ENCODE measurements around the gene FGF2. TPM values are rescaled to one million over a fixed set of nuclear protein-coding genes. Genes with fewer than 3 reads are reported as not detected.
"Not testable (repeated sequence)": the region's sequence is repeated elsewhere in the genome, so short reads cannot be mapped to it uniquely, and the experiment has no call there.

FGF2 gene
- total RNA-seq, 4 donors from 2014 or later, result 32.5 to 54.7 (median 41.8) TPM

- H3K9me3 ChIP-seq, result no peaks in the 10 kb centered on the region
- no peak overlapping the region for H3K4me3 ChIP-seq
- H3K27me3 ChIP-seq, result no peaks in the 10 kb centered on the region
- ATAC-seq, result no peak
- WGBS, 2 donors (ENCODE audit: low coverage in 1 of 2), result 68 to 78% methylated on average over 2 to 3 of the region's 3 CpGs
- H3K27ac ChIP-seq, result no peak overlapping the region
- TF ChIP-seq EP300 (IDR thresholded peaks at IDR 0.05) (no peak), CTCF (IDR thresholded peaks at IDR 0.05) (no peak), POLR2AphosphoS5 (IDR thresholded peaks at IDR 0.05) (no peak), POLR2A (IDR thresholded peaks at IDR 0.05) (no peak)
- H3K36me3 ChIP-seq, result no peaks in the 10 kb centered on the region
- H3K4me1 ChIP-seq, result peaks cover 10 to 44% (median 15%) of the 10 kb centered on the region in 3 donors
Measured at GRCh38 chr4:122845066-122845465, 18.4 kb downstream of the FGF2 start.

- Histone ChIP-seq H3K4me3 (no peak overlapping the region), H3K4me1 (peaks cover 9 to 38% (median 10%) of the 10 kb centered on the region in 3 donors), H3K36me3 (no peaks in the 10 kb centered on the region), H3K27me3 (no peaks in the 10 kb centered on the region), H3K27ac (no peak overlapping the region), H3K9me3 (no peaks in the 10 kb centered on the region)
- 78% methylated on average over 3 of the region's 3 CpGs; no CpG with 5 or more reads in 1 of the 2 donors for WGBS, 2 donors (ENCODE audit: low coverage in 1 of 2)
- no peak for ATAC-seq
- TF ChIP-seq POLR2AphosphoS5 (IDR thresholded peaks at IDR 0.05) (no peak), CTCF (IDR thresholded peaks at IDR 0.05) (no peak), EP300 (IDR thresholded peaks at IDR 0.05) (no peak)
Measured at GRCh38 chr4:122845760-122846159, 19.1 kb downstream of the FGF2 start.

- Histone ChIP-seq H3K27ac (no peak overlapping the region), H3K27me3 (no peaks in the 10 kb centered on the region), H3K9me3 (no peaks in the 10 kb centered on the region), H3K4me3 (no peak overlapping the region), H3K4me1 (peaks cover 0 to 19% (median 7%) of the 10 kb centered on the region in 3 donors), H3K36me3 (no peaks in the 10 kb centered on the region)
- no peak for ATAC-seq
- WGBS, 2 donors (ENCODE audit: low coverage in 1 of 2), result no CpG with 5 or more reads among the region's 1 CpG
- no peak for TF ChIP-seq EP300 (IDR thresholded peaks at IDR 0.05)
- TF ChIP-seq POLR2AphosphoS5 (IDR thresholded peaks at IDR 0.05), result no peak
- TF ChIP-seq POLR2A (IDR thresholded peaks at IDR 0.05), result no peak
- no peak for TF ChIP-seq CTCF (IDR thresholded peaks at IDR 0.05)
Measured at GRCh38 chr4:122847931-122848330, 21.3 kb downstream of the FGF2 start.

GRCh38 chr4:122849789-122850188, 23.2 kb downstream of the FGF2 start:
- not testable (repeated sequence) for H3K27ac ChIP-seq, H3K4me3 ChIP-seq, H3K36me3 ChIP-seq, H3K9me3 ChIP-seq, ATAC-seq, H3K27me3 ChIP-seq
- 100% methylated on average over 3 of the region's 3 CpGs; no CpG with 5 or more reads in 1 of the 2 donors for WGBS, 2 donors (ENCODE audit: low coverage in 1 of 2)
- H3K4me1 ChIP-seq, result peaks cover 0 to 29% (median 6%) of the 10 kb centered on the region in 3 donors

- no peak overlapping the region for H3K27ac ChIP-seq
- no peaks in the 10 kb centered on the region for H3K9me3 ChIP-seq
- TF ChIP-seq POLR2A (IDR thresholded peaks at IDR 0.05) (no peak), EP300 (IDR thresholded peaks at IDR 0.05) (no peak), POLR2AphosphoS5 (IDR thresholded peaks at IDR 0.05) (no peak), CTCF (IDR thresholded peaks at IDR 0.05) (no peak)
- H3K27me3 ChIP-seq, result no peaks in the 10 kb centered on the region
- peaks cover 0 to 38% (median 16%) of the 10 kb centered on the region in 3 donors for H3K4me1 ChIP-seq
- no peak overlapping the region for H3K4me3 ChIP-seq
- no peaks in the 10 kb centered on the region for H3K36me3 ChIP-seq
- ATAC-seq, result no peak
Measured at GRCh38 chr4:122851568-122851967, 24.9 kb downstream of the FGF2 start.
